T-helper 1 cell treated with Interleukin-12 subunit alpha and Interleukin-12 subunit beta and Interleukin-4 antibody, amounts not matched to agents 30 μg/mL and 1 μg/mL, for 36 hours (primary cell): Measurements from ENCODE around the gene KAT6B.
"Not testable (repeated sequence)": the region's sequence is repeated elsewhere in the genome, so short reads cannot be mapped to it uniquely, and the experiment has no call there.

Experiments
- H3K27ac Mint-ChIP-seq: one replicate; pipeline ENCODE4 v1.8.0; 2021; ENCODE audit warnings: mild to moderate bottlenecking, mixed read lengths
- H3K27me3 Mint-ChIP-seq: one replicate; pipeline ENCODE4 v1.8.0; 2021; ENCODE audit warnings: low read depth, mixed read lengths
- H3K36me3 Mint-ChIP-seq: one replicate; pipeline ENCODE4 v1.8.0; 2021; ENCODE audit warnings: low read depth, mixed read lengths
- H3K4me1 Mint-ChIP-seq: one replicate; pipeline ENCODE4 v1.8.0; 2021; ENCODE audit warnings: low read depth, mixed read lengths
- H3K4me3 Mint-ChIP-seq: one replicate; pipeline ENCODE4 v1.8.0; 2021; ENCODE audit warnings: mild to moderate bottlenecking, moderate library complexity, mixed read lengths
- H3K9me3 Mint-ChIP-seq: one replicate; pipeline ENCODE4 v1.8.0; 2021; ENCODE audit warnings: mixed read lengths

Gene KAT6B

DNA sequence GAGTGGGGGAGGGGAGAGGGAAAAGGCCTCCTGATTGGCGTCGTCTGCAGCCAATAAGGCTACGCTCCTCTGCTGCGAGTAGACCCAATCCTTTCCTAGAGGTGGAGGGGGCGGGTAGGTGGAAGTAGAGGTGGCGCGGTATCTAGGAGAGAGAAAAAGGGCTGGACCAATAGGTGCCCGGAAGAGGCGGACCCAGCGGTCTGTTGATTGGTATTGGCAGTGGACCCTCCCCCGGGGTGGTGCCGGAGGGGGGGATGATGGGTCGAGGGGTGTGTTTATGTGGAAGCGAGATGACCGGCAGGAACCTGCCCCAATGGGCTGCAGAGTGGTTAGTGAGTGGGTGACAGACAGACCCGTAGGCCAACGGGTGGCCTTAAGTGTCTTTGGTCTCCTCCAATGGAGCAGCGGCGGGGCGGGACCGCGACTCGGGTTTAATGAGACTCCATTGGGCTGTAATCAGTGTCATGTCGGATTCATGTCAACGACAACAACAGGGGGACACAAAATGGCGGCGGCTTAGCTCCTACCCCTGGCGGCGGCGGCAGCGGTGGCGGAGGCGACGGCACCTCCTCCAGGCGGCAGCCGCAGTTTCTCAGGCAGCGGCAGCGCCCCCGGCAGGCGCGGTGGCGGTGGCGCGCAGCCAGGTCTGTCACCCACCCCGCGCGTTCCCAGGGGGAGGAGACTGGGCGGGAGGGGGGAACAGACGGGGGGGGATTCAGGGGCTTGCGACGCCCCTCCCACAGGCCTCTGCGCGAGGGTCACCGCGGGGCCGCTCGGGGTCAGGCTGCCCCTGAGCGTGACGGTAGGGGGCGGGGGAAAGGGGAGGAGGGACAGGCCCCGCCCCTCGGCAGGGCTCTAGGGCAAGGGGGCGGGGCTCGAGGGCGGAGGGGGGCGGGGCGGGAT, at the start of gene KAT6B:
KAT6B (plus strand) TSS at position 459 of the 903 bp plus-strand sequence. CDS start 16,258 bp downstream, outside the sequence.
- H3K9me3 Mint-ChIP-seq, result no peaks in the 10 kb centered on the region
- H3K36me3 Mint-ChIP-seq, result peaks cover 7% of the 10 kb centered on the region
- peak within 1 kb of the TSS; percentile 92 for H3K4me3 Mint-ChIP-seq
- H3K4me1 Mint-ChIP-seq, result peaks cover 36% of the 10 kb centered on the region
- no peaks in the 10 kb centered on the region for H3K27me3 Mint-ChIP-seq
- peak within 1 kb of the TSS; percentile 97 for H3K27ac Mint-ChIP-seq

DNA sequence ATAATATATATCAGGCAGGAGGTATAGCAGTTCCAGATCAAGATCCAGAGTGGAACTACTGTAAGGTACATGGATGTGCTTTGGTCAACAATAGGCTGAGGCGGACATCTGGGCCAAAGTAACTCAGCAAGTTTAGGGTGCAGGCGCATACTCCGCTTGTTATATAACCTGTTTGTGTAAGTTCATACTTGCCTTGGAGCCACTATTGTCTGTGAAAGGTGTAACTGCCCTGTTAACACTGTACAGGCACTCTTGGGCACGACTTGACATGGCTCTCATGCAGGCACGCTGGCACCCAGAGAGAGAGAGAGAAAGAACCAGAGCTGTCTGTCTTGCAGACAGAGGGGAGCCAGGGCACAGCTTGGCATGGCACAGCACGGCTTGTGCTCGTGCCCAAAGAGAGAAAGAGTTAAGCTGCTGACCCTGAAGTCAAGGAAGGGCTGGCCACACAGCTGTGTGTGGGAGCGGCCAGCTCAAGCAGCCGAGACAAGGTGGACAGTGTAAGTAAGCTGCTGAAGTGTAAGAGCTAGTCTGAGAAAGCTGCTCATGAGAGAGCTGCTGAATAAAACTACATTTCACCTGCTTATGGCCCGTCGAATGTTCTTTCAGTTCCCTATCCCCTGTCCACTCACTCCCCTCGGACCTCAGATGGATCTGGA, 47.8 kb upstream of the KAT6B start:
- peaks cover 26% of the 10 kb centered on the region for H3K9me3 Mint-ChIP-seq
- no peak overlapping the region for H3K4me3 Mint-ChIP-seq
- H3K4me1 Mint-ChIP-seq, result no peaks in the 10 kb centered on the region
- no peaks in the 10 kb centered on the region for H3K27me3 Mint-ChIP-seq
- no peak overlapping the region for H3K27ac Mint-ChIP-seq
- H3K36me3 Mint-ChIP-seq, result no peaks in the 10 kb centered on the region

DNA sequence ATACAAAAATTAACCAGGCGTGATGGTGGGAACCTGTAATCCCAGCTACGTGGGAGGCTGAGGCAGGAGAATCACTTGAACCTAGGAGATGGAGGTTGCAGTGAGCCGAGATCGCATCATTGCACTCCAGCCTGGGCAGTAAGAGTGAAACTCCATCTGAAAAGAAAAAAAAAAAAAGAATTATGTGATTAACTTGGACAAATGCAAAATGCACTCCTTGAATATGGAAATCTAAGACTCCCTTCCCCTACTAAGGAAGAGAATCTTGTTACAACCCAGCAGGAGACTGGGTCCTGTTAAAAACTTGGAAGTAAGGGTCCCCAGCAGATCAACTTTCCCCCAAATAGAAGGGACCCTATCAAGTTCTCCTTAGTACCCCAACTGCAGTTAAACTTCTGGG, 44.5 kb upstream of the KAT6B start:
- peaks cover 12% of the 10 kb centered on the region for H3K9me3 Mint-ChIP-seq
- not testable (repeated sequence) for H3K27ac Mint-ChIP-seq

DNA sequence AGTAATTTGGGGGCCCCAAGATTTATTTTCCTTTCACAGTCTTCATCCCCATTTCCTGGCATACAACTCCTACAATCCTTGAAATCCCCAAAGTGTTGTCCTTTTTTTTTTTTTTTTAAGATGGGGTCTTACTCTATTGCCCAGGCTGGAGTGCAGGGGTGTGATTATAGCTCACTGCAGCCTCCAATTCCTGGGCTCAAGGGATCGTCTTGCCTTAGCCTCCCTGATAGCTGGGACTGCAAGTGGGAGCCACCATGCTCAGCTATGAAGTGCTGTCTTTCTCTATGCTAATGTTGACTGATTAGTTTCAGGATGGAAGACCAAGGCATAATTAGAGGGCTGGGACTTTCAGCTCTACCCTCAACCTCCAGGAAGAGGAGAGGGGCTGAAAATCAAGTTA, 41.9 kb upstream of the KAT6B start:
- Mint-ChIP-seq H3K27ac (no peak overlapping the region), H3K9me3 (no peaks in the 10 kb centered on the region), H3K36me3 (no peaks in the 10 kb centered on the region)

More for the DNA sequence above, 44.5 kb upstream of the KAT6B start:
- not testable (repeated sequence) for H3K36me3 Mint-ChIP-seq, H3K27me3 Mint-ChIP-seq, H3K4me1 Mint-ChIP-seq, H3K4me3 Mint-ChIP-seq

DNA sequence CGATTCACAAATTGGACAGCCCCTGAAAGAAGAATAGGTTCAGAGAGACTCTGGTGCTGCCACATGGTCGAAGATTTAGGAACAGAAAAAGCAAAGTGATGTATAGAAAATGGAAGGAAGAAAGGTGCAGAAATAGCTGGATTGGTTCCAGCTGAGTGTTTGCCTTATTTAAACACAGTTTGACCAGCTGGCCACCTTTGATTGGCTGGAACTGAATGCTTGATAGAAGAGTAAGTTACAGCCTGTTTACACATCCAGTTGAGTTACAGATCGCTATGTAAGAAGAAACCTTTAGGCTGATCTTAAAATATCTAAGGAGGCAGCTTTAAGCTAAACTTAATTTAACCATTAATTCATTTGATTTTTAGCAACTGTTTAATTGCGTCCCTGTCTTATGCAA, 40.3 kb upstream of the KAT6B start:
- Mint-ChIP-seq H3K36me3 (no peaks in the 10 kb centered on the region), H3K27ac (no peak overlapping the region), H3K27me3 (no peaks in the 10 kb centered on the region), H3K4me1 (no peaks in the 10 kb centered on the region), H3K9me3 (no peaks in the 10 kb centered on the region), H3K4me3 (no peak overlapping the region)

More for the DNA sequence above, 41.9 kb upstream of the KAT6B start:
- Mint-ChIP-seq H3K4me1 (no peaks in the 10 kb centered on the region), H3K4me3 (no peak overlapping the region), H3K27me3 (no peaks in the 10 kb centered on the region)

DNA sequence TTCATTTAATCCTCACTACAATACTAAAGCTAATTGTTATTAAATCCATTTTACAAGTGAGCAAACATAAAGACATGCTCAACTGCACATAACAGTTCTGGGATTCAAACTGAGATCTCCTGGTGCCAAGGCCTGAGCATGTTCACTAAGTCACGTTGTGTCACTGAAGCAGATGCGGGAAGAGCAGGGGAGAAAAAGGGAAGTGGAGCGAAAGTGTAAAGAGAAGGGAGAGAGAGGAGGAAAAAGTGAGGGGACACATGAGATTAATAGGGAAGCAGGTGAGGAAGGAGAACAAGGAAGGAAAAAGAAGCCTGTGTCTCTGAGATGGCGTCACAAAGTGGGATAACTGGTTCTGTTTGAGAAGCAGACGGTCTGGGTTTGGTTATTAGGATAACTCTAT, 38.9 kb upstream of the KAT6B start:
- no peaks in the 10 kb centered on the region for H3K27me3 Mint-ChIP-seq
- no peaks in the 10 kb centered on the region for H3K4me1 Mint-ChIP-seq
- H3K36me3 Mint-ChIP-seq, result no peaks in the 10 kb centered on the region
- H3K4me3 Mint-ChIP-seq, result no peak overlapping the region
- H3K9me3 Mint-ChIP-seq, result no peaks in the 10 kb centered on the region
- H3K27ac Mint-ChIP-seq, result no peak overlapping the region

DNA sequence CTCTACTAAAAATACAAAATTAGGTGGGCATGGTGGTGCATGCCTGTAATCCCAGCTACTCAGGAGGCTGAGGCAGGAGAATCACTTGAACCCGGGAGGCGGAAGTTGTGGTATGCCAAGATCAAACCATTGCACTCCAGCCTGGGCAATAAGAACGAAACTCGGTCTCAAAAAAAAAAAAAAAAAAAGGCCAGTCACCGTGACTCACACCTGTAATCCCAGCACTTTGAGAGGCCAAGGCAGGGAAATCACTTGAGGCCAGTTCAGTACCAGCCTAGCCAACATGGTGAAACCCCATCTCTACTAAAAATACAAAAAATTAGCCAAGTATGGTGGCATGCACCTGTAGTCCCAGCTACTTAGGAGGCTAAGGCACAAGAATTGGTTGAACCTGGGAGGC, 34.4 kb upstream of the KAT6B start:
- H3K4me1 Mint-ChIP-seq, result not testable (repeated sequence)

DNA sequence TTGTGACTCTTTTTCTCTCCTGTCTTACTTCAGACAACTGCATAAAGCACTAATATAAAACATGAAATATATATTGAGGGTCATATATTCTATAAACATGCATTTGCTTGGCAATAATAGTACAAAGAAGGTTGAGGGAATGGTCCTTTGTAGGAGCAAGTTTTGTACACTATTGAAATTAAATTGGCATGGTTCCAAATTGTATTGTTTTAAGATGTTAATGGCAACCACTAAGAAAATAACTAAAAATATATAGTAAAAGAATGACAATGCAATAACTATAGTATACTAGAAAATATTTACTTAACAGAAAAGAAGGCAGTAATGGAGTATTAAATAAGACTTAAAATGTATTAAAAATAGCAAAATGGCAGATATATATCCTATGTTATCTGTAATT, 33.7 kb upstream of the KAT6B start:
- Mint-ChIP-seq H3K36me3 (no peaks in the 10 kb centered on the region), H3K27me3 (no peaks in the 10 kb centered on the region), H3K9me3 (no peaks in the 10 kb centered on the region), H3K27ac (no peak overlapping the region), H3K4me3 (no peak overlapping the region), H3K4me1 (peaks cover 3% of the 10 kb centered on the region)

More for the DNA sequence above, 34.4 kb upstream of the KAT6B start:
- not testable (repeated sequence) for H3K9me3 Mint-ChIP-seq, H3K27me3 Mint-ChIP-seq, H3K27ac Mint-ChIP-seq, H3K36me3 Mint-ChIP-seq, H3K4me3 Mint-ChIP-seq

DNA sequence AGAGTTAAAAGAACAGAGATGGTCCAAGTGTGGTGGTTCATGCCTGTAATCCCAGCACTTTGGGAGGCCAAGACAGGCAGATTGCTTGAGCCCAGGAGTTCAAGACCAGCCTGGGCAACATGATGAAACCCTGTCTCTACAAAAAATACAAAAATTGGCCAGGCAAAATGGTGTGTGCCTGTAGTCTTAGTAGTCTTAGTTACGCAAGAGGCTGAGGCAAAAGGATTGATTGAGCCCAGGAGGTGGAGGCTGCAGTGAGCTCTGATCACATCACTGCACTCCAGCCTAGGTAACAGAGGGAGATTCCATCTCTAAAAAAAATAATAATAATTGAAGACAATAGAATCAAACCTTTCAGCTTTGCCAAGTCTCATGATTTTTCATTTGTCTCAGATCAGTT, 33.2 kb upstream of the KAT6B start:
- not testable (repeated sequence) for H3K4me3 Mint-ChIP-seq, H3K27ac Mint-ChIP-seq, H3K36me3 Mint-ChIP-seq, H3K9me3 Mint-ChIP-seq, H3K4me1 Mint-ChIP-seq, H3K27me3 Mint-ChIP-seq

DNA sequence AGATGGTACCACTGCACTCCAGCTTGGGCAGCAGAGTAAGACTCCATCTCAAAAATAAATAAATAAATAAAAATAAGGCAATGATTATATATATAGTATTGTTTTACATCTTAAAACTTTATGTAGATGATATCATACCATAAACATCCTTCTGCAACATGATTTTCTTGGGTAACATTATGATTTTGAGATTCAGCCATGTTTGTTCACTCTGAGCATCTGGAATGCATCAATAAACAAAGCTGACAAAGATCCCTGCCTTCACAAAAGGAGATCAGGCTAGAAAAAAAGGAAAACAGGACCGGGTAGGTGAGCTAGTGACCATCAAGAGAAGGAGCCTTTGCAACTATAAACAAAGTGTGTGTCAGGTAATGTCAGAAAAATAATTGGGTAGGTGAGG, 31.9 kb upstream of the KAT6B start:
- H3K4me1 Mint-ChIP-seq, result peaks cover 3% of the 10 kb centered on the region
- H3K27ac Mint-ChIP-seq, result no peak overlapping the region
- H3K9me3 Mint-ChIP-seq, result no peaks in the 10 kb centered on the region
- no peak overlapping the region for H3K4me3 Mint-ChIP-seq
- H3K36me3 Mint-ChIP-seq, result no peaks in the 10 kb centered on the region
- no peaks in the 10 kb centered on the region for H3K27me3 Mint-ChIP-seq

DNA sequence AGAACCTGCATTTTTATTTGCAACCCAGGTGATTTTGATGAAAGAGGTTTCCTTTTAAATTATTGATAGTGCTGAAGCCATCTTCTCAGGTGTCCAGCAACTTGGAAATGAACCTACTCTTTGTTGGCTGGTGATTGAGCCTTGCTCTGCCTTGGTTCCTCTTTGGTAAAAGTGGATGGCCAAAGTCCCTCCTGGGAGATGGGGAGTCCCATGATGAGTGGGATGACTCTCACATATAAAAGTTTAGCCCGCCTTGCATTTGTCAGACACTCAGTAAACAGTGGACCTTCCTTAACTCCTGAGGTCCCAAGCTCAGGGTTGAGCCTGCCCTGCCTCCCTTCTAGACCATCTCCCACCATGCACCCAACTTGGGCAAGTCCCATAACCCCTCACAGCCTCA, 28.9 kb upstream of the KAT6B start:
- Mint-ChIP-seq H3K4me3 (no peak overlapping the region), H3K27me3 (no peaks in the 10 kb centered on the region), H3K4me1 (peaks cover 7% of the 10 kb centered on the region), H3K36me3 (peaks cover 2% of the 10 kb centered on the region), H3K9me3 (no peaks in the 10 kb centered on the region), H3K27ac (no peak overlapping the region)

DNA sequence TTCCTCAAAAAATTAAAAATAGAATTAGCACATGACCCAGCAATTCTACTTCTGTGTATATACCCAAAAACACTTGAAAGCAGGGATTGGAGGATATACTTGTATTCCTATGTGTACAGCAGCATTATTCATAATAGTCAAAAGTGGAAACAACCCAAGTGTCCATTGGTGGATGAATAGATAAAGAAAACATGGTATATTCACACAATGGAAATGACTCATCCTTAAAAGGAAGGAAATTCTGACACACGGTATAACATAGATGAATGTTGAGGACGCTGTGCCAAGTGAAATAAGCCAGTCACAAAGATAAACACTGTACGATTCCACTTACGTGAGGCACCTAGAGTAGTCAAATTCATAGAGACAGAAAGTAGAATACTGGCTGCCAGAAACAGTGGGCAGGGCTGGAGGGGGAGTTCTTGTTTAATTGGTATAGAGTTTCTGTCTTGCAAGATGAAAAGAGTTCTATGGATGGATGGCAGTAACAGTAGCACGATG, 26.6 kb upstream of the KAT6B start:
- Mint-ChIP-seq H3K27ac (no peak overlapping the region), H3K9me3 (no peaks in the 10 kb centered on the region), H3K4me3 (no peak overlapping the region), H3K4me1 (peaks cover 7% of the 10 kb centered on the region), H3K36me3 (peaks cover 2% of the 10 kb centered on the region), H3K27me3 (no peaks in the 10 kb centered on the region)

DNA sequence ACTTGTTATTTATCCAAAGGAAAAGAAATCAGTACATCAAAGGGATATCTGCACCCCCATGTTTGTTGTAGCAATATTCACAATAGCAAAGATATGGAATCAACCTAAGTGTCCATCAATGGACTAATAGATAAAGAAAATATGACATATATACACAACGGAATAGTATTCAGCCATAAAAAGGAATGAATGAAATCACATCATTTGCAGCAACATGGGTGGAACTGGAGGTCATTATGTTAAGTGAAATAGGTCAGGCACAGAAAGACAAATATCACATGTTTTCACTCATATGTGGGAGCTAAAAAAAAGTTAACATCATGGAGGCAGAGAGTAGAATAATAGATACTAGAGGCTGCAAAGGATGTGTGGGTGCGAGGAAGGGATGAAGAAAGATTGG, 25.0 kb upstream of the KAT6B start:
- peaks cover 5% of the 10 kb centered on the region for H3K4me1 Mint-ChIP-seq
- no peaks in the 10 kb centered on the region for H3K27me3 Mint-ChIP-seq
- H3K4me3 Mint-ChIP-seq, result no peak overlapping the region
- no peaks in the 10 kb centered on the region for H3K9me3 Mint-ChIP-seq
- H3K27ac Mint-ChIP-seq, result no peak overlapping the region
- H3K36me3 Mint-ChIP-seq, result peaks cover 2% of the 10 kb centered on the region

DNA sequence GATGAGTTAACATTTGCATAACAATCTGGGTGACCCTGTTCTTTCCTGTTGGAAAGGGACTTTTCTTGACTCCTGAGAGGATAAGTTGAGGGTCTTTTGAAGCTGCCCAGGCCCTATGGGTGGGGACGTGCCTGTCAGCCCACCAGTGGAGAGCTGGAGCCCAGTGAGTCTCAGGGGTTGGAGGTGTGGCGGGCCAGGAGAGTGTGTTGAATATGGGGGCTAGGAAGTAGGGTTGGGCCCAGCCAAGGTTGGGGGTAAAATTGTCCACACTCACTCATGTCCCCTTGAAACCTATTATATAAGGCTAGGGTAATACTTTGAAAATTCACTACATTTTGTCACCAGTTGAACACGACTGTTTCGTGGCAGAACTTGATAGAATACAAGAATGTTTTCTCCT, 17.9 kb upstream of the KAT6B start:
- Mint-ChIP-seq H3K4me3 (no peak overlapping the region), H3K27me3 (no peaks in the 10 kb centered on the region), H3K4me1 (no peaks in the 10 kb centered on the region), H3K9me3 (no peaks in the 10 kb centered on the region), H3K36me3 (no peaks in the 10 kb centered on the region), H3K27ac (no peak overlapping the region)

DNA sequence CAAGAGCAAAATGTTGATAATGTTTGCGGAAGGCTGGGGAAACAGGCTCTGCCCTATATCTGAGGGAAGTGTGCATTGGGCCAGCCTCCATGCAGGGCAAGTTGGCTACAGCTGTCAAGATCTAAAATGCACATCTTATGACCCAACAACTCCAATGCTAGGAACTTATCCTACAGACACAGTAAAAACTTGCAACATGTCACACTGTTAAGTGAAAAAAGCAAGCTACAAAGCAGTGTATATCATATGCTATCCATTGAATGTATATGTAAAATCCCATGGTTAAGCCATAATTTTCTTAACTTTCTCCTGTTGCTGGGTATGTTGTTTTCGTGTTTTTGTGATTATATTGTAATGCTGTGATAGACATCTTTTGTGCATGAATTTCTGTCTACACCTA, 16.3 kb upstream of the KAT6B start:
- Mint-ChIP-seq H3K4me1 (no peaks in the 10 kb centered on the region), H3K27me3 (no peaks in the 10 kb centered on the region), H3K27ac (no peak overlapping the region), H3K9me3 (no peaks in the 10 kb centered on the region), H3K4me3 (no peak overlapping the region), H3K36me3 (no peaks in the 10 kb centered on the region)
